Measurements from ENCODE around the gene SLC6A3.

DNA sequence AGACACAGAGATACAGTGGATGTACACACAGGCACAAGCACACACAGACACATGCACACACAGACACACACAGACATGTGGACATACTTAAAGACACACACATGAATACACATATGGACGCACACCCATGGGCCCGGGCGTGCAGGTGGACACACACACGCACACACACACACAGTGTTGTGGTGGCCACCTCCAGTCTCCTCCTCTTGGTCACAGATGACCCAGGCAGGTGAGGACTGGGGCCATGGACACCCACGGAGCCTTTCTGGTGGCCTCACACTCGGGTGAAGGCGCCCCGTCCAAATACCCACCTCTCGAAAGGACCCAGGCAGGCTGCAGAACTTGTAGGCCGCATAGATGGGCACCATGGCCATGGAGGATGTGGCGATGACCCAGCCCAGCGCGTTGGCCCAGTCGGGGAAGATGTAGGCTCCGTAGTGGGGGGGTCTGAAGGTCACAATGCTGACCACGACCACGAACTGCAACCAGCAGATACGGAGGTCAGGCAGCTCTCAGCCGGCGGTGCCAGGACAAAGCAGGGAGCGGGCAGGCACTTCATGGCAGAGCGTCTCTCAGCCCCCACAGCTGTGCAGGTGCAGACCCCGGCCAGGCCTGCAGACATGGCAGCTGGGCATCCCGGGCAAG is 42.5 kb downstream of the SLC6A3 start:
- TF ChIP-seq, protein P1, sequence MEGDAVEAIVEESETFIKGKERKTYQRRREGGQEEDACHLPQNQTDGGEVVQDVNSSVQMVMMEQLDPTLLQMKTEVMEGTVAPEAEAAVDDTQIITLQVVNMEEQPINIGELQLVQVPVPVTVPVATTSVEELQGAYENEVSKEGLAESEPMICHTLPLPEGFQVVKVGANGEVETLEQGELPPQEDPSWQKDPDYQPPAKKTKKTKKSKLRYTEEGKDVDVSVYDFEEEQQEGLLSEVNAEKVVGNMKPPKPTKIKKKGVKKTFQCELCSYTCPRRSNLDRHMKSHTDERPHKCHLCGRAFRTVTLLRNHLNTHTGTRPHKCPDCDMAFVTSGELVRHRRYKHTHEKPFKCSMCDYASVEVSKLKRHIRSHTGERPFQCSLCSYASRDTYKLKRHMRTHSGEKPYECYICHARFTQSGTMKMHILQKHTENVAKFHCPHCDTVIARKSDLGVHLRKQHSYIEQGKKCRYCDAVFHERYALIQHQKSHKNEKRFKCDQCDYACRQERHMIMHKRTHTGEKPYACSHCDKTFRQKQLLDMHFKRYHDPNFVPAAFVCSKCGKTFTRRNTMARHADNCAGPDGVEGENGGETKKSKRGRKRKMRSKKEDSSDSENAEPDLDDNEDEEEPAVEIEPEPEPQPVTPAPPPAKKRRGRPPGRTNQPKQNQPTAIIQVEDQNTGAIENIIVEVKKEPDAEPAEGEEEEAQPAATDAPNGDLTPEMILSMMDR (IDR thresholded peaks at IDR 0.05): no peak
- TF ChIP-seq EZH2 (IDR thresholded peaks at IDR 0.05; ENCODE audit: borderline replicate concordance, insufficient read depth, low read depth, low read length, poor library complexity, severe bottlenecking): no peak

Measured in B cell (primary cell).